HepG2 (cell line): ENCODE data around the gene MATN1.

Experiments
- CTCF ChIP-seq: sonication (generic); formaldehyde crosslinking; IDR thresholded peaks from 2 replicates; pipeline ENCODE4 v1.5.0; 2020; ENCODE audit warnings: mild to moderate bottlenecking, missing genetic modification reagents, moderate library complexity
- ELF4 ChIP-seq: sonication (generic); formaldehyde crosslinking; IDR thresholded peaks from 2 replicates; pipeline ENCODE4 v1.5.0; 2020; ENCODE audit warnings: missing genetic modification reagents, mild to moderate bottlenecking, moderate library complexity, borderline replicate concordance
- EP300 ChIP-seq, 3 experiments: sonication (generic) in 1 of 3; formaldehyde crosslinking in 1 of 3; IDR thresholded peaks; 2 replicates each; pipeline versions ENCODE4 v1.5.1 to v1.6.1; 2011 to 2020; ENCODE audit warnings: low read depth in 2 of 3, low read length in 2 of 3, borderline replicate concordance in 1 of 3, improper control_type of control experiment in 1 of 3, mild to moderate bottlenecking in 1 of 3, missing genetic modification reagents in 1 of 3, moderate library complexity in 1 of 3
- ERF ChIP-seq: IDR thresholded peaks from 2 replicates; pipeline ENCODE4 v1.6.1; 2018; ENCODE audit warnings: missing biosample characterization, missing genetic modification reagents
- HIC2 ChIP-seq: sonication (generic); formaldehyde crosslinking; IDR thresholded peaks from 2 replicates; pipeline ENCODE4 v1.9.0; 2022; ENCODE audit warnings: low read depth, missing genetic modification reagents
- MTA1 ChIP-seq: sonication (generic); formaldehyde crosslinking; IDR thresholded peaks from 2 replicates; pipeline ENCODE4 v1.4.0; 2020; ENCODE audit warnings: missing genetic modification reagents, mild to moderate bottlenecking, borderline replicate concordance
- PBX2 ChIP-seq: IDR thresholded peaks from 2 replicates; pipeline ENCODE4 v1.6.1; 2016; ENCODE audit warnings: control low read depth
- POLR2A ChIP-seq, 2 experiments: IDR thresholded peaks; 2 replicates each; pipeline ENCODE4 v1.6.1; 2011; ENCODE audit warnings: low read depth in 2 of 2, low read length in 2 of 2, mild to moderate bottlenecking in 1 of 2, moderate library complexity in 1 of 2; ENCODE audit not compliant: insufficient read depth in 1 of 2
- RNF2 ChIP-seq: fragments of 450-650 bp; conservative IDR thresholded peaks from 2 replicates; pipeline ENCODE4 v1.6.1; 2016; ENCODE audit warnings: low read depth
- SMAD3 ChIP-seq: sonication (generic); formaldehyde crosslinking; IDR thresholded peaks from 2 replicates; pipeline ENCODE4 v1.4.0; 2020; ENCODE audit warnings: missing genetic modification reagents
- ZFP36 ChIP-seq: fragments of 150-350 bp; IDR thresholded peaks from 2 replicates; pipeline ENCODE4 v1.6.1; 2018; ENCODE audit warnings: borderline replicate concordance, low read length, low read depth; ENCODE audit not compliant: partially characterized antibody
- ZSCAN21 ChIP-seq: sonication (generic); formaldehyde crosslinking; IDR thresholded peaks from 2 replicates; pipeline ENCODE4 v1.8.0; 2022; ENCODE audit warnings: mild to moderate bottlenecking, missing genetic modification reagents, moderate library complexity, borderline replicate concordance
- ZSCAN30 ChIP-seq: sonication (generic); formaldehyde crosslinking; IDR thresholded peaks from 2 replicates; pipeline ENCODE4 v1.5.0; 2020; ENCODE audit warnings: mild to moderate bottlenecking, missing genetic modification reagents

- TF ChIP-seq CTCF (CRISPR knock-in tag) (peak; percentile 53), ZSCAN21 (no peak), POLR2A (IDR thresholded peaks at IDR 0.05; ENCODE audit: insufficient read depth in 1 of 2, low read depth in 2 of 2, low read length in 2 of 2) (0 out of 4 replicates have a peak, but pooled peaks of 1 of the 2 experiments have one; percentile 50), RNF2 (no peak), ERF (CRISPR knock-in tag) (no peak), HIC2 (CRISPR knock-in tag) (no peak), EP300 (IDR thresholded peaks at IDR 0.05; ENCODE audit: low read depth in 2 of 2, low read length in 2 of 2) (no peak), EP300 (CRISPR knock-in tag; IDR thresholded peaks at IDR 0.05; ENCODE audit: borderline replicate concordance) (no peak), ZFP36 (no peak), SMAD3 (CRISPR knock-in tag) (no peak), ELF4 (no peak), ZSCAN30 (CRISPR knock-in tag) (no peak), MTA1 (CRISPR knock-in tag) (no peak), PBX2 (no peak)
These were observed 38.2 kb downstream of the MATN1 start for GRCh38 chr1:30684881-30685795.
